ENCODE data around the gene AHSA1.

DNA sequence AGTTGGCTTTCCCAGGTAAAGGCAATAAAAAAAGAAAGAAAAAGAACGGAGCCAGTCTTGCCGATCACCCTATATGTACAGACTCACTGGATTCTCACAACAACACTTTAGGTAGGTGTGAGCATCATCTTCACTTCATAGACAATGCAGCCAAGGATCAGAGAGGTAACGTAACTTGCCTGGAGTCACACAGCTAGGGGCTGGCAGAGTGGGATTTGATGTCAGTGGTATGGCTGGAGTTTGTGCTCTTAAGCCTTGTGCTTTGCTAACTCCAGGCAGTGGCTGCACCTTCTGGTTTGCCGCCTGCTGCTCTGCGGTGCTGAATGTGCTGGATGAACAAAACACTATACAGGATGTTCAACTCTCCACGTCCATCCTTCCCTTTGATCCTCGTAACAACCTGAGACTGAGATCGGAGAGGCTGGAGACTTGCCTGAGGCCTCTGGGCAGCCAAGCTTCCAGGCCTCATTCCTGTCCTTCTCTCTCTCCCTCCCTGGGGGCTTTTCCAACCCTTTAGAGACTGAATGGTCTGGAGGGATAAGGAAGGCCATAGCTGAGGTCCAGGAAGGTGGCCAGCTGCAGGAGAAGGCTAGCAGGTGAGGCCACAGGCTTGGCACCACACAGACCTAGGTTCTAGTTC is 32.6 kb downstream of the AHSA1 start:
- TF ChIP-seq, protein P1, sequence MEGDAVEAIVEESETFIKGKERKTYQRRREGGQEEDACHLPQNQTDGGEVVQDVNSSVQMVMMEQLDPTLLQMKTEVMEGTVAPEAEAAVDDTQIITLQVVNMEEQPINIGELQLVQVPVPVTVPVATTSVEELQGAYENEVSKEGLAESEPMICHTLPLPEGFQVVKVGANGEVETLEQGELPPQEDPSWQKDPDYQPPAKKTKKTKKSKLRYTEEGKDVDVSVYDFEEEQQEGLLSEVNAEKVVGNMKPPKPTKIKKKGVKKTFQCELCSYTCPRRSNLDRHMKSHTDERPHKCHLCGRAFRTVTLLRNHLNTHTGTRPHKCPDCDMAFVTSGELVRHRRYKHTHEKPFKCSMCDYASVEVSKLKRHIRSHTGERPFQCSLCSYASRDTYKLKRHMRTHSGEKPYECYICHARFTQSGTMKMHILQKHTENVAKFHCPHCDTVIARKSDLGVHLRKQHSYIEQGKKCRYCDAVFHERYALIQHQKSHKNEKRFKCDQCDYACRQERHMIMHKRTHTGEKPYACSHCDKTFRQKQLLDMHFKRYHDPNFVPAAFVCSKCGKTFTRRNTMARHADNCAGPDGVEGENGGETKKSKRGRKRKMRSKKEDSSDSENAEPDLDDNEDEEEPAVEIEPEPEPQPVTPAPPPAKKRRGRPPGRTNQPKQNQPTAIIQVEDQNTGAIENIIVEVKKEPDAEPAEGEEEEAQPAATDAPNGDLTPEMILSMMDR (IDR thresholded peaks at IDR 0.05) = no peak
- no peak for TF ChIP-seq POLR2A (IDR thresholded peaks at IDR 0.05)

All from vagina (tissue), 2 donors.